ENCODE results near the gene PRR18.

Gene PRR18, protein sequence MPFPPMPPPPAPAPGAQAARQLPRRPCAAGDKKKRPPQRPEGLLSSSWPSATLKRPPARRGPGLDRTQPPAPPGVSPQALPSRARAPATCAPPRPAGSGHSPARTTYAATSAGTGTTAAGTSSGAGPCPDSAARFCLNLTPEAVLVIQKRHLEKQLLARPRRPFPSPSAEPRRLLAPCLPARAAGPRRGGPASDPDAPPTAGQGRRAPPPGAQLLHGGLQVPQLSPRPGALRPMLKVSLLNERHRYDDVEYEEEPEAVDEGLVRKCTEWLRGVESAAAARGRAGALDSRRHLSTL

DNA sequence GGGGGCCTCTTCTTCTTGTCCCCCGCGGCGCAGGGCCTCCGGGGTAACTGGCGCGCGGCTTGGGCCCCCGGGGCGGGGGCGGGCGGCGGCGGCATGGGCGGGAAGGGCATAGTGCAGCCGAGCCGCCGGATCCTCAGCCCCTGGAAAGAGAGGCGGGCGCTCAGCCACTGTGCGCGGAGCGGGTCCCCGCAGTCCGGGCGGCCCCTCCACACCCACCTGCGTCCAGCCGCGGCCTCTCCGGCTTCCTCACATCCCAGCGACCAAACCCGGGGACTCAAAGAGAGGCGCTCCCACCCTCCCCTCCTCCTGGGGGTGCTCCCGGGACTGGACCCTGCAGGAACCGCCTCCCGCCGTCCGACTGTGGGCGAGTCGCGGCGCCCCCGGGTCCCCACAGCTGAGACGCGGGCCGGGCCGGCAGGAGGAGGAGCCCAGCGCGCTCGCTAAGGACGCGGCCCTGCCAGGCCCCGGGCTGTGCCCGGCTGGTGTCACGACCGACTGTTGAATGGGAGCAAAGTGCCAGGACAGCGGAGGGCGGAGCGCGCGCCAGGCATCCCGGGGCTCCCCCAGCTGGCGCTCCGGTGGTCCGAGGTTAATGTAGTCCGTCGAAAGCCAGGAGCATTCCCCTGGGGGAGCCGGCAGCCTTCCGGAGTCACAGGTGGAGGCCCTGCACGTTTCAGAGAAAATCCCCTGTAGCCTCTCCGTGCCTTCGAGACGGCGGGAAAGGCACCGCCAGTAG lies at the start of gene PRR18:
PRR18 (minus strand) TSS at position 360 of the 736 bp plus-strand sequence; CDS start at position 110, 250 bp downstream.
- TF ChIP-seq, protein P1, sequence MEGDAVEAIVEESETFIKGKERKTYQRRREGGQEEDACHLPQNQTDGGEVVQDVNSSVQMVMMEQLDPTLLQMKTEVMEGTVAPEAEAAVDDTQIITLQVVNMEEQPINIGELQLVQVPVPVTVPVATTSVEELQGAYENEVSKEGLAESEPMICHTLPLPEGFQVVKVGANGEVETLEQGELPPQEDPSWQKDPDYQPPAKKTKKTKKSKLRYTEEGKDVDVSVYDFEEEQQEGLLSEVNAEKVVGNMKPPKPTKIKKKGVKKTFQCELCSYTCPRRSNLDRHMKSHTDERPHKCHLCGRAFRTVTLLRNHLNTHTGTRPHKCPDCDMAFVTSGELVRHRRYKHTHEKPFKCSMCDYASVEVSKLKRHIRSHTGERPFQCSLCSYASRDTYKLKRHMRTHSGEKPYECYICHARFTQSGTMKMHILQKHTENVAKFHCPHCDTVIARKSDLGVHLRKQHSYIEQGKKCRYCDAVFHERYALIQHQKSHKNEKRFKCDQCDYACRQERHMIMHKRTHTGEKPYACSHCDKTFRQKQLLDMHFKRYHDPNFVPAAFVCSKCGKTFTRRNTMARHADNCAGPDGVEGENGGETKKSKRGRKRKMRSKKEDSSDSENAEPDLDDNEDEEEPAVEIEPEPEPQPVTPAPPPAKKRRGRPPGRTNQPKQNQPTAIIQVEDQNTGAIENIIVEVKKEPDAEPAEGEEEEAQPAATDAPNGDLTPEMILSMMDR (conservative IDR thresholded peaks at IDR 0.05): no peak
- no peak for TF ChIP-seq ZFX (IDR thresholded peaks at IDR 0.05)
- no peak within 1 kb of the TSS for H3K27ac ChIP-seq

DNA sequence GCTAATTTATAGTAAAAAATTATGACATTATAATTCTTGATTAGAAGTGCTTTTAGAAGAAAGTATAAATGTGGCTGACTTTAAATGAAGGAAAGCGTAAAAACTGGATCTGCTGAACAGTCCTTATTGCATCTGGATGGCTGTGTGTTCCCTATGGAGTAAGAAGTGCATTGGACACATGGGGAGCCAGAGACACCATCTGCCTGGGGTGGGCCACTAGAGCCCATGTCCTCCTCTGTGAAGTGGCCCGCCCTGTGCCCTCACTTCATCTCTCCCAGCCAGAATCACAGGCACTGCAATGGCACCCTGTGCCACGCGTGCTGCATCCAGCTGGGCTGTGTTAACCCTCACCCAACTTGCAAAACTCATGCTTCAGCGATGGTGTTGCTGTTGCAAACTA lies 47.4 kb upstream of the PRR18 start:
- TF ChIP-seq, protein P1 (conservative IDR thresholded peaks at IDR 0.05): no peak
- no peak for TF ChIP-seq ZFX (IDR thresholded peaks at IDR 0.05)

DNA sequence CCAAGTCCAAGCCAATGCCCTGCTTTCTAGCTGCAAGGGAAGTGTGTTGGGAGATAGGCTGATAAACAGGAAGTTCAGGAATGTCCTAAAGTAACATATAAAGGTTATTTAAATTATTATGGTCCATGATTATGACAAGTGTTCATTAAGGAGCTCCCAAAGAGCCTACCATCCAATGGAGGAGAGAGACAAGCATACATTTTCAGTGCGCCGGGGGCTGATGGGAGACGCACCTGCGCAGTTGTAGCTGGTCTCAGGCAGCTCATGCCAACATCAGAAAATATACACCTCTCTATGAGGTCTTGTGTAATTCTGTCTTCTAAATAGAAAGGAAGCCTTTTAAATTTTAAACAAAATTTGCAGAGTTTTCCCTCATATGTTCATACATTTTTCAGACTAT lies 46.8 kb upstream of the PRR18 start:
- H3K27ac ChIP-seq: no peak overlapping the region
- TF ChIP-seq ZFX (IDR thresholded peaks at IDR 0.05): no peak
- TF ChIP-seq, protein P1 (conservative IDR thresholded peaks at IDR 0.05): no peak

More for the DNA sequence above, 47.4 kb upstream of the PRR18 start:
- no peak overlapping the region for H3K27ac ChIP-seq

DNA sequence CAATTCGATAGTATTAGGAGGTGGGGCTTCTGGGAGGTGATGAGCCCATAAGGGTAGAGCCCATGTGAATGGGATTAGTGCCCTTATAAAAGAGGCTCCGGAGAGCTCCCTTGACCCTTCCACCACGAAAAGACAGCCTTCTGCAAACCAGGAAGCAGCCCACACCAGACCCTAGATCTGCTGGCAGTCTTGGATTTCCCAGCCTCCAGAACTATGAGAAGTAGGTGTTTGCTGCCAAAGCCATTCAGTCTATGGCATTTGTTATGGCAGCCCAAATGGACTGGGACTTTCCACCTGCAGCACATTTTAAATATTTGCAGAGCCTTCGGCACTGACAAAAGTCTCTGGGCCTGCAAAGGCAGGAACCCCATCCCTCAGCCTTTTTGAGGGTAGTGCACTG lies 46.0 kb upstream of the PRR18 start:
- TF ChIP-seq, protein P1 (conservative IDR thresholded peaks at IDR 0.05): no peak
- TF ChIP-seq ZFX (IDR thresholded peaks at IDR 0.05): no peak
- H3K27ac ChIP-seq: no peak overlapping the region

DNA sequence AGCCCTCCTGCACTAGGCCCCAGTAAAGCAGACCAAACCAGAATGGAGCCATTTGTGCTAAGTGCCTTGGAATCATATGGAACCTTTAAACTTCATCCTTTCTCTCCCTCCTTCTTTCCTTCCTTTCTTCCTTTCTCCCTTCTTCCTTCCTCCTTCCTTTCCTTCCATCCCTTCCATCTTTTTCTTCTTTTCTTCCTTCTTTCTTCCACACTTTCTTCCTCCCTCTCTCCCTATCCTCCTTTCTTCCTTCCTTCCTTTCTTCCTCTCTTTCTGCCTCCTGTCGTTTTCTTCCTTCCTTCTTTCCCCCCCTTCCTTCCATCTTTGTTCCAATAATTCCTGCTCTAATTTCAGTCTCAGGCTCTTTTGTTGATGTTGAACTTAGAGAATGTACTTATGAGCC lies 45.3 kb upstream of the PRR18 start:
- TF ChIP-seq, protein P1 (conservative IDR thresholded peaks at IDR 0.05): no peak
- no peak for TF ChIP-seq ZFX (IDR thresholded peaks at IDR 0.05)
- H3K27ac ChIP-seq: no peak overlapping the region

DNA sequence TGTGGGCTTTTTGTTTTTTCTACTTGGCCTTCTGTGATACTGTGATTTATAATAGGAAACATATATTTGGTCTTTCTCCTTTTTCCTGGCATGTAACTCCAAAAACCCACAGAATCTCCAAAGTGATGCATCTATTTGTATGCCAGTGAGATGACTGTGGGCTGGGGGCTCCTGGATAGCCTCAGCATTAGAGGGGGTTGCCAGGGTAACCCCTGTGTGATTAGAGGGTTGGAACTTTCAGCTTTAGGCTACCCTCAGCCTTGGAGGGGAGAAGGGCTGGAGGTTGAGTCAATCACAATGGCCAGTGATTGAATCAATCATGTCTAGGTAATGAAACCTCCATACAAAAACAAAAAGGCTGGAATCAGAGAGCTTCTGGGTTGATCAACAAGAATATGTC lies 44.7 kb upstream of the PRR18 start:
- TF ChIP-seq, protein P1 (conservative IDR thresholded peaks at IDR 0.05): no peak
- no peak for TF ChIP-seq ZFX (IDR thresholded peaks at IDR 0.05)
- no peak overlapping the region for H3K27ac ChIP-seq

DNA sequence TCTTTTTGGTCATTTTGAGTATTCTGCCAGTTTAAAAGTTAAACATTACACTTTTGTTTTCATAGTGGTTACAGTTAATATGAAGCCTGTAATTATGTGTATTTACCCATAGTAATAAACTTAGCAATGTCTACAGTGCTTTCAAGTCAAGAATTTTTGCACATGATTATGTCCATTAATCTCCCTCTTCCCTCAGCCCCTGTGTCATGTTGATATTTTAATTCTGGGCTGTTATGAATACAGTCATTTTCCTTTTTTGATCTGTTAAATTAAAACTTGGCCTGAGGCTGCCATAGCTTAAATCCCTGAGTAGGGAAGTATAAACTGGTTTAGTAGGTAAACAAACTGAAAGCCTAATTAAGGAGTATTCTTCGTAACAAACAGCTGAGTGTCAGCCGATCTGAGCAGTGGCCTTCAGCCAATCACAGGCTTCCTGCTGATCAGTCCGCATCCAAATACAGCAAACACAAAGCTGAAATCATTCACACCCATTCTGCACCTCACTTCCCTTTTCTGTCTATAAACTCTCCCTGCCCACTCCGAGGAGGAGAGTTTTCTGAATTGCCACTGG lies 43.6 kb upstream of the PRR18 start:
- no peak for TF ChIP-seq ZFX (IDR thresholded peaks at IDR 0.05)
- TF ChIP-seq, protein P1 (conservative IDR thresholded peaks at IDR 0.05): no peak
- H3K27ac ChIP-seq: no peak overlapping the region

All from C4-2B (cell line).